ENCODE measurements around the gene MUC6. TPM values are rescaled to one million over a fixed set of nuclear protein-coding genes. Genes with fewer than 3 reads are reported as not detected.

Gene MUC6
- total and polyA plus RNA-seq, 10 of the 15 experiments (the other 5 are each of a cell fraction or from before 2014, with no cell fraction given), result 0.03 TPM; not detected in 8

- TF ChIP-seq ZBTB11 (CRISPR knock-in tag; IDR thresholded peaks at IDR 0.05), result no peak
- TF ChIP-seq ETV6 (conservative IDR thresholded peaks at IDR 0.05 in 1 of 2, IDR thresholded peaks at IDR 0.05 in 1 of 2; ENCODE audit: borderline replicate concordance in 1 of 2, low read depth in 1 of 2), result no peak
- TF ChIP-seq, protein P1, sequence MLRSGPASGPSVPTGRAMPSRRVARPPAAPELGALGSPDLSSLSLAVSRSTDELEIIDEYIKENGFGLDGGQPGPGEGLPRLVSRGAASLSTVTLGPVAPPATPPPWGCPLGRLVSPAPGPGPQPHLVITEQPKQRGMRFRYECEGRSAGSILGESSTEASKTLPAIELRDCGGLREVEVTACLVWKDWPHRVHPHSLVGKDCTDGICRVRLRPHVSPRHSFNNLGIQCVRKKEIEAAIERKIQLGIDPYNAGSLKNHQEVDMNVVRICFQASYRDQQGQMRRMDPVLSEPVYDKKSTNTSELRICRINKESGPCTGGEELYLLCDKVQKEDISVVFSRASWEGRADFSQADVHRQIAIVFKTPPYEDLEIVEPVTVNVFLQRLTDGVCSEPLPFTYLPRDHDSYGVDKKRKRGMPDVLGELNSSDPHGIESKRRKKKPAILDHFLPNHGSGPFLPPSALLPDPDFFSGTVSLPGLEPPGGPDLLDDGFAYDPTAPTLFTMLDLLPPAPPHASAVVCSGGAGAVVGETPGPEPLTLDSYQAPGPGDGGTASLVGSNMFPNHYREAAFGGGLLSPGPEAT (IDR thresholded peaks at IDR 0.05; ENCODE audit: low read depth), result no peak
- TF ChIP-seq SREBF2 (IDR thresholded peaks at IDR 0.05; ENCODE audit: low read length), result no peak
- TF ChIP-seq RAD51 (IDR thresholded peaks at IDR 0.05), result no peak
- TF ChIP-seq PRDM15 (CRISPR knock-in tag; IDR thresholded peaks at IDR 0.05), result no peak
- no peak for TF ChIP-seq E2F4 (IDR thresholded peaks at IDR 0.05; ENCODE audit: low read depth, low read length)
- no peak for TF ChIP-seq POLR2AphosphoS5 (IDR thresholded peaks at IDR 0.05; ENCODE audit: low read length)
- no peak for TF ChIP-seq MEF2A (IDR thresholded peaks at IDR 0.05; ENCODE audit: insufficient read depth, low read depth, low read length)
- no peak for TF ChIP-seq ATF7 (IDR thresholded peaks at IDR 0.05; ENCODE audit: low read depth)
- no peak for TF ChIP-seq RFX5 (IDR thresholded peaks at IDR 0.05; ENCODE audit: low read depth, low read length)
- TF ChIP-seq, protein P2, sequence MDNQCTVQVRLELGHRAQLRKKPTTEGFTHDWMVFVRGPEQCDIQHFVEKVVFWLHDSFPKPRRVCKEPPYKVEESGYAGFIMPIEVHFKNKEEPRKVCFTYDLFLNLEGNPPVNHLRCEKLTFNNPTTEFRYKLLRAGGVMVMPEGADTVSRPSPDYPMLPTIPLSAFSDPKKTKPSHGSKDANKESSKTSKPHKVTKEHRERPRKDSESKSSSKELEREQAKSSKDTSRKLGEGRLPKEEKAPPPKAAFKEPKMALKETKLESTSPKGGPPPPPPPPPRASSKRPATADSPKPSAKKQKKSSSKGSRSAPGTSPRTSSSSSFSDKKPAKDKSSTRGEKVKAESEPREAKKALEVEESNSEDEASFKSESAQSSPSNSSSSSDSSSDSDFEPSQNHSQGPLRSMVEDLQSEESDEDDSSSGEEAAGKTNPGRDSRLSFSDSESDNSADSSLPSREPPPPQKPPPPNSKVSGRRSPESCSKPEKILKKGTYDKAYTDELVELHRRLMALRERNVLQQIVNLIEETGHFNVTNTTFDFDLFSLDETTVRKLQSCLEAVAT (IDR thresholded peaks at IDR 0.05), result no peak
Measured at GRCh38 chr11:990101-990500, 46.4 kb downstream of the MUC6 start (continued).
